ENCODE data around the gene CPAMD8.

DNA sequence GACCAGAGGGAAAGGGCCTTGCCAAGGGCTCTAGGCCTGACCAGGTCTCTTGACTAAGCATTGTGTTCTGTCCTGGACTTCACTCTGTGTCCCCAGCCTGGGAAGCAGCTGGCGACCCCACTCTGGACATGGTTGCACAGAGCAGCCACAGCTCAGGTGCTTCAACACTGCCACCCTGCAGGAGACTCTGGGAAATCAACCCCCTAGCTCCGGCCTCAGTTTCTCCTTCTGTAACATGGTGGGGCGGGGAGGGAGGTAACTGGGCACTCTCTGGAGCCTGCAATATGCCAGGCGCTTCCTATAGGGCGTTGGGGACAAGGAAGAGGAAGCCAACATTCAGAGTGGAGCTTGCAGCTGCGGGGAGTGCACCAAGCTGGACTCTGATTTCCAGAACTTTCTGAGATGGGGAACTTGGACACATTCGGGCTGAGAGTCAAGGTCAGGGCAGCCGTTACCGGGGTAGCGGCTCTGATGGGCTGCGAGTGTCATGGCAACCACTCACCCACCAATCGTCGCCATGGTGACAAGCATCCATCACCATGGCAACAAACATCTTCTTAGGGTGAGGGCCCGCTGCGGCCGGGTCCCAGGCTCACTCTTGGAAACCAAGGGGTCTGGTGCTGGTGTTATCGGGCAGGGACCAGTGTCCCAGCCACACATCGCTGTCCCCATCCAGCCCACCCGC lies 125.0 kb downstream of the CPAMD8 start:
- TF ChIP-seq, protein P1, sequence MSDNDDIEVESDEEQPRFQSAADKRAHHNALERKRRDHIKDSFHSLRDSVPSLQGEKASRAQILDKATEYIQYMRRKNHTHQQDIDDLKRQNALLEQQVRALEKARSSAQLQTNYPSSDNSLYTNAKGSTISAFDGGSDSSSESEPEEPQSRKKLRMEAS (IDR thresholded peaks at IDR 0.05), result no peak
- TF ChIP-seq, protein P2, sequence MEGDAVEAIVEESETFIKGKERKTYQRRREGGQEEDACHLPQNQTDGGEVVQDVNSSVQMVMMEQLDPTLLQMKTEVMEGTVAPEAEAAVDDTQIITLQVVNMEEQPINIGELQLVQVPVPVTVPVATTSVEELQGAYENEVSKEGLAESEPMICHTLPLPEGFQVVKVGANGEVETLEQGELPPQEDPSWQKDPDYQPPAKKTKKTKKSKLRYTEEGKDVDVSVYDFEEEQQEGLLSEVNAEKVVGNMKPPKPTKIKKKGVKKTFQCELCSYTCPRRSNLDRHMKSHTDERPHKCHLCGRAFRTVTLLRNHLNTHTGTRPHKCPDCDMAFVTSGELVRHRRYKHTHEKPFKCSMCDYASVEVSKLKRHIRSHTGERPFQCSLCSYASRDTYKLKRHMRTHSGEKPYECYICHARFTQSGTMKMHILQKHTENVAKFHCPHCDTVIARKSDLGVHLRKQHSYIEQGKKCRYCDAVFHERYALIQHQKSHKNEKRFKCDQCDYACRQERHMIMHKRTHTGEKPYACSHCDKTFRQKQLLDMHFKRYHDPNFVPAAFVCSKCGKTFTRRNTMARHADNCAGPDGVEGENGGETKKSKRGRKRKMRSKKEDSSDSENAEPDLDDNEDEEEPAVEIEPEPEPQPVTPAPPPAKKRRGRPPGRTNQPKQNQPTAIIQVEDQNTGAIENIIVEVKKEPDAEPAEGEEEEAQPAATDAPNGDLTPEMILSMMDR (IDR thresholded peaks at IDR 0.05; ENCODE audit: control extremely low read depth in 1 of 3, insufficient read depth in 1 of 3, low read depth in 1 of 3, low read length in 3 of 3), result no peak
- TF ChIP-seq POLR2AphosphoS5 (IDR thresholded peaks at IDR 0.05; ENCODE audit: low read depth, low read length) (no peak), ZNF274 (IDR thresholded peaks at IDR 0.05; ENCODE audit: borderline replicate concordance, extremely low read depth, low read length) (no peak), CEBPB (IDR thresholded peaks at IDR 0.05; ENCODE audit: low read depth, low read length) (no peak), RBBP5 (IDR thresholded peaks at IDR 0.05; ENCODE audit: borderline replicate concordance, low read depth, low read length) (no peak), JUND (IDR thresholded peaks at IDR 0.05; ENCODE audit: low read length) (no peak), POLR2A (IDR thresholded peaks at IDR 0.05; ENCODE audit: control extremely low read depth in 1 of 2, low read depth in 2 of 2, low read length in 2 of 2) (no peak), EGR1 (IDR thresholded peaks at IDR 0.05; ENCODE audit: borderline replicate concordance, low read depth, low read length) (no peak), RAD21 (IDR thresholded peaks at IDR 0.05 in 1 of 2, conservative IDR thresholded peaks at IDR 0.05 in 1 of 2; ENCODE audit: low read depth in 2 of 2, low read length in 2 of 2) (no peak)

All from H1 (cell line).